GM21515 (cell line): Measurements from ENCODE around the gene UBE3A.

ENCODE experiments used
- ATAC-seq: cut with Tn5 transposase; IDR thresholded peaks from one replicate; pipeline ENCODE4 v1.9.1; 2021; ENCODE audit not compliant: unreplicated experiment

Gene UBE3A

GRCh38 chr15:25406846-25407245 lies 32.0 kb downstream of the UBE3A start:
- ATAC-seq: no peak

DNA sequence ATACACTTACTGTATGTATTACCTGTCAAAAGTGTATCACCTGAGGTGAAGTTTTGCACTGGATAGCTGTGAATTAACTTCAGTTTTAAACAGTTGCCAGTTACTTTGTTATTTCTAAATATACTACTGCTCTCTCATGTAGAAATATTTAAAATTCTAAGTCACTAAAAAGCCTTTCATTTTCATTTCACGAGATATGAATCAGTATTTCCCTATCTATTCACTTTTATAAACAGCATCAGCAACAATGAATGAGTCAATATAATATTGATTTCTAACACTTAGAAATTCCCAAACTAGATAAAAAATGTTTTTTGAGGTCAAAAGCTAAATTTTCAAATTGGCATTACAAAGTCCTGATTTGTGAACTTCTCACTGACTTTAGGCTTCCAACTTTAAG lies 32.6 kb downstream of the UBE3A start:
- ATAC-seq: no peak

- ATAC-seq: no peak
Observed at GRCh38 chr15:25403771-25404170, 35.1 kb downstream of the UBE3A start.

- no peak for ATAC-seq
Observed at GRCh38 chr15:25402342-25402741, 36.5 kb downstream of the UBE3A start.

GRCh38 chr15:25401501-25401900 lies 37.3 kb downstream of the UBE3A start:
- ATAC-seq: no peak

- no peak for ATAC-seq
Observed at GRCh38 chr15:25397100-25397499, 41.7 kb downstream of the UBE3A start.

GRCh38 chr15:25394898-25395297 lies 43.9 kb downstream of the UBE3A start:
- no peak for ATAC-seq

DNA sequence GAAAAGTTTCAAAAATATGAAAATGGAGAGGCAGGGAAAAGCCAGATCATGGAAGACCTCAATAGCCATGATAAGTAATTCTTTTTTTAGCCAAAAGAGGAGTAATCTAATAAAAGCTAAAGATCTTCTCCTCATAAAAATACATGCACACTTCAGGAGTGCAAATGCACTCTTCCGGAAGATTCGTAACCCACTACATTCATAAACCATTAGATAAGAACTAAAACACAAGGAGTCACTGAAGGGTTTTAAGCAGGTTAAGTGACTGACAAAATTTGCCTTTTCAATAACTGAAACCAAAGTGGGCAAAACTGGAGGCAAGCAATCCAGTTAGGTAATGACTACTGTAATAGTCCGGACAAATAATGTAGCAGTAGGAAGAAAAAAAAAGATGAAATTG lies 46.0 kb downstream of the UBE3A start:
- ATAC-seq: no peak

DNA sequence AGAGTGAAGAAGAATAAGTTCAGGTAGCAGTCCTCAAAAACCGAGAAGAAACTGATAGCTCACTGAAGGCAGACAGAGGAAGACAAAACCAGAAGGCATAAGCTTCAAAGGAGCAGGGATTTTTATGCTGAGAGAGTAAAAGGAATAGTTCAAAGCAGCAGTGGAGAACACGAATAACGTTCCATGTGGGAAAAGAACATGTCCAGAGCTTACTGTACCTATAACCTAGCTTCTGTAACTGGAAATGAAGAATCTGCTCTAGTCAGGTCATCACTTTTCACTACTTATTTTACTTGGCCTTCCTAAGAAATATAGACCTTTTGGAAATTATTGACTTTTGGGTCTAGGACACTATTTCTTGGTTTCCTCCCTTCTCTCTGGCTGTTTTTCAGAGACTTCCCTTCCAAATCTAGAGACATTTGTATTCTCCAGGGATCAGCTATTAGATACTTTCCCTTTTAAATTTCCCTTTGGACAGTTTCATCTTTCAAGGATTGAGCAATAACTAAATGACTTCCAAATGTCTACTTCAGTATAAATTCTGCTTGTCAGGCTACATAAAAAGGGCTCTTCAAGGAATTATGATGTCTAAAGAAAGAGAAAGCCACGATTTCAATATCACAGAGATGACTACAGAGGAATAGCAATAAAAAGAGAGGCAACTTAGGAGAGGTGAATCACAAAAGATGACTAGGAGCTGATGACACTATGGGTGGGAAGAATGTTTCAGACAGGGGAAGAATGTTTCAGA lies 46.7 kb downstream of the UBE3A start:
- no peak for ATAC-seq

- ATAC-seq: no peak
Observed at GRCh38 chr15:25385986-25386385, 52.8 kb downstream of the UBE3A start.

DNA sequence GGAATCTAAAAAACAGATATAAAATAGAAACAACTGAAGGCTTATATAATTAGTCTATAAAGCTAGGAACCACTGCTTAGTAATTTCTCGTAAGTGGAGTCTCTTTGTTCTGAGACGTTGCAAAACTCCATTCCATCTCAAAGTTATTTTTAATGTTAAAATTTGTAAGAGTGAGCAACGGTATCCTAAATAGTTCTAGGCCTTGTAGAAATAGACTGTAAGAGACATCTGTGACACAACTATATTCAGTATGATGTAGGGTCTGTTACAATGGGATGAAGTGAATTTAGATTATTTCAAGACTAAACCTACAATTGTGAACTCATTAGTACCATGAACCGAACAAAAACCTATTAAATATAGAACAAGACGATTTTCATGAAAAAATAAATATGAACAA lies 57.2 kb downstream of the UBE3A start:
- ATAC-seq: no peak

DNA sequence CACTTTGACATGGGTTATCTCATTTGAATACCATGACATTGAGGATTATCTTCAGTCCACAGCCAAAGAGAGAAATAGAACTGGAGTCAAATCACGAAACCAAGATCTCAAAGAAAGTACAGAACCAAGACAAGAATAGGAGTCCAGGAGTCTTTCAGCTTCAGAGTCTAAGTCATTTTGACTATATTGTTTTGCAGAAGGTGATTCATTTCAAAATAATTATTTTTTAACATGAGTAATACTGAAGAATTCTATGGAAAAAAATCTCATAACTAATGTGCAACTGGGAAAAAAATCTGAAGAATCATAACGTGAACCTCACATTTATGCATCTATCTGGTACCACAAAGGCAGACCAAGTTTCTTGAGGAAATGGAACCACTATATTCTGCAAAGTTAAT lies 60.3 kb downstream of the UBE3A start:
- ATAC-seq: no peak

- no peak for ATAC-seq
Observed at GRCh38 chr15:25375557-25375956, 63.3 kb downstream of the UBE3A start.

GRCh38 chr15:25374143-25374542 lies 64.7 kb downstream of the UBE3A start:
- ATAC-seq: no peak

- no peak for ATAC-seq
Observed at GRCh38 chr15:25372298-25372697, 66.5 kb downstream of the UBE3A start.

GRCh38 chr15:25368850-25369249 lies 70.0 kb downstream of the UBE3A start:
- ATAC-seq: no peak

DNA sequence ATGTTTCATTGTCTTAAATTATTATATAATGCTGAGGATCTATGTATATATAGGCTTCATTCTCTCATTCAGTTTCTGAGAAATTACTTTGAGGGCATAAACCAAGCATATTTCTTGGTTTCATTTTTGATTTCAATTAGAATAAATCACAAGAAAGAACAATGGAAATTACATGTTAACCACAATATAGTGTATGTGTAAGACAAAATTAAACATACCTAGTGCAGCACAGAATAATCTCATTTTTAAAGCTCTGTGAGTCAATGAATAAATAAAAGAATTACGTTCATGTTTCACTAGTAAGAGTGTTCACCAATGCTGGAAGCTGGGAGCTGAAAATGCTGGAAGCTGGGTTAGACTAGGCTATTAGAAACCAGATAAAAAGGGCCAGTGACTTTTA lies 72.8 kb downstream of the UBE3A start:
- no peak for ATAC-seq

DNA sequence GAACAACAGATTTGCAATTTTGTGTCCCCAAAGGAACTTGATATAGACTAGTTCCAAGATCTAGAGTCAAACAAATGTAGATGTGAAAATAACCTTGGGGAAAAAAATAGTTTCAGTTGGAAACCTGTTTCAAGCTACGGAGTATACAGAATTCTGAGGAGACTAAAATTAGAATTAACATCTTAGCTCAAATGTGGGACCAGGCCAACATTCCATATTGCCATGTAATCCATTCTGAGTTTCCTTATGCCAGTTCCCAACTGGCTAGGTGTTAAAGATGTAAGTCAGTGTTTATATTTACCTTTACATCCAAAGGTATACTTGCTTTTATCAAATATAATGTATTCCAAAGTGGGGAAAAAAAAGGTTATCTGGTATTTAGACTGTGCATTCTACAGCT lies 76.3 kb downstream of the UBE3A start:
- ATAC-seq: no peak

DNA sequence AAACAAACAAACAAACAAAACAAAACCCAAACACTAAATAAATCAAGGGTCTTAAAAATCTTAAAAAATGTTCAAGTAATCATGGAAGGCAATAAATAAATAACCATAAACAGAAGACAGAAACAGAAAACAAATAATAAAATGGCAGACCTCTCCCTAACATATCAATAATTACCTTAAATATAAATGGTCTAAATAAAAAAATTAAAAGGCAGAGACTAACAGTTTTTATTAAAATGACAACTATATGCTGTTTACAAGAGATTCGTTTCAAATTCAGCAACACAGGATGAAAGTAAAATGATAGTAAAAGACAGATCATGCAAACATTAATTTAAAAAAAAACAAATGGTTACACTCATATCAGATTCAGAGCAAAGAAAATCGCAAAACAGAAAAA lies 91.1 kb downstream of the UBE3A start:
- no peak for ATAC-seq

DNA sequence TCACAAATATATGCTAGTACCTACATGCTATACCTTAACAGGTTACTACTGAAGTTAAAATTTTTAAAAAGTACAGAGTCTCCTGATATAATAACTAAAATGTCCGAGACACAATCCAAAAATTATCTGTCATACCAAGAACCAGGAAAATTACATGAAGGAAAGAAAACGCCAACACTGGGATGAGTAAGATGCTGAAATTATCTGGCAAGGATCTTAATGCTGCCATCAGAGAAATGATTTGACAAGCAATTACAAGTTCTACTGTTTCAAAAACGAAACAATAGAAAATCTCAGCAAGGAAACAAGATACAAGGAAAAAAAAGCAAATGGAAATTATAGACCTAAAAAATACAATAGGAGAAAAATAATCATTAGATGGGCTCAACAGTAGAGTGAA lies 92.5 kb downstream of the UBE3A start:
- no peak for ATAC-seq

DNA sequence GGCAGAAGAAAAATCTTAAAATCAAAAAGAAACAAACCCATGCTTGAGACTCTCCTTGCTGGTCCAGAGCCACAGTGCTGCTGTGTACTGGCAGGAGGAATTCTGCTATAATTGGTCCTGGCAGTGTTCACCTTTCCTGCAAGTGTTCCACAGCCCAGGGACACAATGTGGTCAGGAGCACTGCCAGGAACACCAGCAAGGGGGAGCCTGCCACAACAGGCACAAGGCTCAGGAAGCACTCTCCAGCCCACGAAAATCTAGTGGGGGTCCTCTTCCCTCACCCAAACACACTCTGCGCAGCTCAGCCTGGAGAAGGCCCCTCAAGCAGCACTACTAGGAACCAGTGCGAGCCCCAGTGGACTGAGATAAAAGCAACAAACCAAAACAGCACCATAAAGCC lies 92.9 kb downstream of the UBE3A start:
- ATAC-seq: no peak

GRCh38 chr15:25342629-25343028 lies 96.2 kb downstream of the UBE3A start:
- no peak for ATAC-seq

DNA sequence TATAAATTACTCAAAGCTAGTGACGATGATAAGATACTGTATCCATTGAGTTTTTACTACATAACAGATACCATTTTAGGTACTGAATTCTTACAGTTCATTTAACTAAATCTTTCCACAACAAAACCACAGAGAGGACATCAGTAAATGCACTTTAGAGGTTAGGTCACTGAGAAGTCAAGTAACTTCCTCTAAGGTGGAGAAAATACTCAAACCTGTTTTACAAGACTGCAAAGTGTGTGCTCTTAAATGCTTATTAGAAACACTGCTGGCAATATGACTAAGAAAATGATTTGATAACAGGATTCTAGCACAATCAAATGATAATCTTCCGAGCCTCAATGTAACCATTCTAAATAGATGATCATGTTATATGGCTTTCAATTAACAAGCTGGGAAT lies 99.4 kb downstream of the UBE3A start:
- ATAC-seq: no peak
